ENCODE results near the gene DBH. TPM values are rescaled to one million over a fixed set of nuclear protein-coding genes. Genes with fewer than 3 reads are reported as not detected.
A peak's percentile ranks its signal among the peaks of the same experiment; 100 is the strongest.

Gene DBH
- total RNA-seq, 1 donor = not detected

DNA sequence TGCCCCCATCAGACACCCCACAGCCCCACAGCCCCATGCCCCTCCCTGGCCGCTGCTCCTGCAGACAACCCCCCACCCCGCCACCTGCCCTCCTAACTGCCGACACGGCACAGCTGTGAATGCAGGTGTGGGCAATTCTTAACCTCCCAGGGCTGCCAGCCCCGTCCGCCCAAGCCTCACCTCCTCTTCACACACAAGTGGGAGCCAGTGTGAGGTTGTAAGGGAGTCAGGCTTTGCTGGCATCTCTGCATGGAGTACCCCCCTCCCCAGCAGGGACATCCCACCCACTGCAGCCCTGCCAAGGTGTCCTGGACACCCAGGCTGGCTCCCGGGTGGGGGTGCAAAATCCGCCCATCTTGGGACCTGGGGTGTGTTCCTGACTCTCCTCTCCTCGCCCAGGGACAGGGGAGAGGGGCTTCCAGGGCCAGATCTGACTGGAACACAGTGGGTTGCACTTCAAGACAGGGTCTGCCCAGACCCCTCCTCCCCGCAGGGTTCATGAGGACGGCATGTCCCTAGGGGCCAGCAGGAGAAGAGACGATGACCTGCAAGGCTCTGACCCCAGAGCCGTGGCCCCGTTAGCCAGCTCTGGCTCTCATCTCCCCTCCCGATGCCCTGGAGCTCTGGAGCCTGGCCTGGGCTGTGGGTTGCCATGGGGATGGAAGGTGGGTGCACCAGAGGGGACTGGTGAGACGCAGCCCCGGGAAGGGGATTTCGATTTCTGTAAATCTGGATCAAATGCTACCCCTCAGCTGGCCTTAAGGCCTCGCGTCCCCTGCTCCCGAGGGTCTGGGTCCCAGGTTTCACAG lies 67.6 kb downstream of the DBH start:
- no peak for DNase-seq (ENCODE audit: low read depth)
- TF ChIP-seq, protein P1, sequence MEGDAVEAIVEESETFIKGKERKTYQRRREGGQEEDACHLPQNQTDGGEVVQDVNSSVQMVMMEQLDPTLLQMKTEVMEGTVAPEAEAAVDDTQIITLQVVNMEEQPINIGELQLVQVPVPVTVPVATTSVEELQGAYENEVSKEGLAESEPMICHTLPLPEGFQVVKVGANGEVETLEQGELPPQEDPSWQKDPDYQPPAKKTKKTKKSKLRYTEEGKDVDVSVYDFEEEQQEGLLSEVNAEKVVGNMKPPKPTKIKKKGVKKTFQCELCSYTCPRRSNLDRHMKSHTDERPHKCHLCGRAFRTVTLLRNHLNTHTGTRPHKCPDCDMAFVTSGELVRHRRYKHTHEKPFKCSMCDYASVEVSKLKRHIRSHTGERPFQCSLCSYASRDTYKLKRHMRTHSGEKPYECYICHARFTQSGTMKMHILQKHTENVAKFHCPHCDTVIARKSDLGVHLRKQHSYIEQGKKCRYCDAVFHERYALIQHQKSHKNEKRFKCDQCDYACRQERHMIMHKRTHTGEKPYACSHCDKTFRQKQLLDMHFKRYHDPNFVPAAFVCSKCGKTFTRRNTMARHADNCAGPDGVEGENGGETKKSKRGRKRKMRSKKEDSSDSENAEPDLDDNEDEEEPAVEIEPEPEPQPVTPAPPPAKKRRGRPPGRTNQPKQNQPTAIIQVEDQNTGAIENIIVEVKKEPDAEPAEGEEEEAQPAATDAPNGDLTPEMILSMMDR (IDR thresholded peaks at IDR 0.05; ENCODE audit: insufficient read depth, low read length) = no peak
- H3K4me3 ChIP-seq (ENCODE audit: low read depth, low read length) = no peak overlapping the region

DNA sequence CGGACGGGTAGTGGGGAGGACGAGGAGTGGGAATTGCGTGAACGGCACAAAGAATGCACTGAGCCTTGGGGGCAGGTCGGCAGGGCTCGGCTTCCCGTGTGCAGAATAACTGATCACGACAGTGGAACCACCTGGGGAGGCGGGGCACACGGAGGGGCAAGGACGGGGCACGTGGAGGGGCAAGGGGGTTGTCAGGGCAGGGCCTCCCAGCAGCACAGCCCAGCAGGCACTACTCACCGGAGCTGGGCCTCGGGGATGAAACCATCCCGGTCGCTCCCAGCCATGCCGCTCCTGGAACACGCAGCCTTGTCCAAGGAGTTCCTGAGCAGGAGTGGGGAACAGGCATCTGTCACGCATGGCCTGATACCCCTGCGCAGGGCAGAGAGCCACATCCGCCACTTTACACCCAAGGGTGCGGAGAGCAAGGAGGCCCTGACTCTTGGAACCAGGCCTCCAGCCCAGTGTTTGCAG lies 68.6 kb downstream of the DBH start:
- TF ChIP-seq, protein P1 (IDR thresholded peaks at IDR 0.05; ENCODE audit: insufficient read depth, low read length) = no peak
- DNase-seq (ENCODE audit: low read depth) = no peak
- H3K4me3 ChIP-seq (ENCODE audit: low read depth, low read length) = no peak overlapping the region

DNA sequence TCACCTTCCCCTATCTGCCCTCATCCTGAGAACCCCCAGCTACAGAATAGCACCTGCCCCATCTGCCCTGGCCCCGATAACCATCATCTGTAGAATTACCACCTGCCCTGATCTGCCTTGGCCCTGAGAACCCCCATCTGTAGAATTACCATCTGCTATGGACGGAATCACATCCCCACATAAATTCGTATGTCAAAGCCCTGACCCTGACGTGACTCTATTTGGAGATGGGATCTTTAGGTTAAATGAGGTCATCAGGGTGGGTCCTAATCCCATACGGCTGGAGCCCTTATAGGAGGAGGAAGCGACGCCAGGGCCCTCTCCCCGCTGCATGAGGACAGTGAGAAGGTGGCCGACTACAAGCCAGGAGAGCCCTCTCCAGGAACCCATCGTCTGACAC lies 69.4 kb downstream of the DBH start:
- DNase-seq (ENCODE audit: low read depth) = no peak
- TF ChIP-seq, protein P1 (IDR thresholded peaks at IDR 0.05; ENCODE audit: insufficient read depth, low read length) = no peak

DNA sequence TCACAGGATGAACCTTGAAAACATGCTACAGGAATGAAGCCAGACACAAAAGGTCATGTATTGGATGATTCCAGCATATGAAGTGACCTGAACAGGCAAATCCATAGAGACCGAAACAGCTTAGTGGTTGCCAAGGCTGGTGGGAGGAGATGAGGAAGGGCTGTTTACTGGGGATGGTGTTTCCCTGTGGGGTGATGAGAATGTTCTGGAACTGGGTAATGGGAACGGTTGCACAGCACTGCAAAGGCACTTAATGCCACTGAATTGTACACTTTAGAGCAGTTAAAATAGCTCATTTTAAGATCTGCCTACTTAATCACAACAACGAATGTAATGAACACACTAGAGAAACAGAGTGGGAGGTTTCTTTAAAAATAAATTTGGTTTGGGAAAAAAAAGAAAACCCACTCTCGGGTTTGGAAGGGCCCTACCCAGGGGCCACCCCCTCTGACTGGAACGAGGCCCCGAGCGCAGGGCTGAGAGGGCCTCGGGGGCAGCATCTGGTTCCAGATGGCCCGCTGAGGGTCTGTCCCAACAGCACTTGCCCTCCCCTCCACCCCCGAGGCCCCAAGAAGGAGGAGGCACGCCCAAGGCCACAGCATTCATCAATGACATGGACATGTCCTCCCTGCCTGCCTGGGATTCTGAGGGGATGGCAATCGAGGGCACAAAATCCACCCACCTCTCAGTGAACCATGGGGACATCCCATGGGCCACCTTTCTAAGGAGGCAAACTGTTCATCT lies 70.3 kb downstream of the DBH start:
- H3K4me3 ChIP-seq (ENCODE audit: low read depth, low read length) = no peak overlapping the region
- no peak for DNase-seq (ENCODE audit: low read depth)
- TF ChIP-seq, protein P1 (IDR thresholded peaks at IDR 0.05; ENCODE audit: insufficient read depth, low read length) = no peak

More for the DNA sequence above, 69.4 kb downstream of the DBH start:
- no peak overlapping the region for H3K4me3 ChIP-seq (ENCODE audit: low read depth, low read length)

DNA sequence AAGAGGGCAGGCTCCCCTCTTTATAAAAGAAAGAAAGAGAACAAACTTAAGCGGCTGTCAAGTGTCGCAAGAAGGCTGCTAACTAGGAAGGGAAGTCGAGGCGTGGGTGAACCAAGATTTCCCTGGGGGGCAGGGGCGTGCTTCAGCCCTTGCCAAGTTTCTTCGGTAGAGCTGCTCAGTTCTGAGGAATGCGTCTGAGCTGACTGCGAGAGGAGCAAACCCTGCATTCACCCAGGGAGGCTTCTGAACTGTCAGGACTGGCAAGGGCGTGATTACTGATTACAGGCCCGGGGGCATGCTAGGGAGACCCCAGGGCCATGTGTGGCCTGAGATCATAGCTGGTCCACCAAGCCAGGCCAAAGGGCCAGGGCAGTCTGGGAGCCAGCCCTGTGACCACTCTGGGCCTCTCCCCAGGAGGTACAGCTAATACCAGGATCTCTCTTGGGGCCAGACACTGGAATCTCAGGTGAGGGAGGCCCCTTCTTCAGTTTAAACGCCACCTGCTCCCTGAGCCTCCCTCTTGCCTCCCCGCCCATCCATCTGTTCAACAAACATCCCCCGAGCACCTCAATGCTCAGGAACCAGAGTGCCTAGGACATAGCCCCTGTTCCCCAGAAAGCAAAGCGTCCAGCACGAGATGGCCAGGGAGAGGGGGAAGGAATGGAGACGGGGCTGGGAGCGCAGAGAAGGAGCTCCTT lies 71.1 kb downstream of the DBH start:
- DNase-seq (ENCODE audit: low read depth) = peak; percentile 19

DNA sequence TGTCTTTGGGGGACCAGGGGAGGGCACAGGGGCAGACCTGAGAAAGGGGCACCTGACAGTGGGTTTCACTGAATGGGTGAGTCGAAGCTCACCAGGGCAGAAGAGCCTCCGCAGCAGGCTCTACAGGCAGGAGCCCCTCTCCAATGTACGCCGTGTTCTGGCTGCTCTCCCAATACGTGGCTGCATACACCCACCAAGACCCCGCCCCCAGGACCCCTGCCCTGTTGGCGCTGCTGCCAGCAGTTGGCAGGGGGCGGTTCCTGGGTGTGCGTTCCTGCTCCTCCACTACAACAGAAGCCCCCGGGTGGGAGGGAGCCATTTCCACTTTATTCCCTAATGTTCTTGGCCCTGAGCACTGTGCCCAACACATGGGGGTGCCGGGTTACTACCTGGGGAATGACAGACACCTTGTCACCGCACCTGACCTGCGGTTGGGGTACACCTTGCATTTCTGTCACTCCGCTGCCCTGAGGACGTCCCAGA lies 71.6 kb downstream of the DBH start:
- TF ChIP-seq, protein P1 (IDR thresholded peaks at IDR 0.05; ENCODE audit: insufficient read depth, low read length) = no peak
- H3K4me3 ChIP-seq (ENCODE audit: low read depth, low read length) = no peak overlapping the region
- no peak for DNase-seq (ENCODE audit: low read depth)

More for the DNA sequence above, 71.1 kb downstream of the DBH start:
- H3K4me3 ChIP-seq (ENCODE audit: low read depth, low read length) = no peak overlapping the region
- TF ChIP-seq, protein P1 (IDR thresholded peaks at IDR 0.05; ENCODE audit: insufficient read depth, low read length) = no peak
